Fibroblast of pulmonary artery (primary cell): Measurements from ENCODE around the gene SPARCL1.

Experiments
- DNase-seq: peaks from one replicate; pipeline ENCODE4 v3.0.0-alpha.2; 2010; ENCODE audit warnings: low read depth
- H3K4me3 ChIP-seq: replicated peaks from 2 replicates; pipeline ENCODE4 v1.5.1; 2011; ENCODE audit warnings: low read depth, mild to moderate bottlenecking, control low read depth, low read length, moderate library complexity
- CTCF ChIP-seq: IDR thresholded peaks from 2 replicates; pipeline ENCODE4 v1.5.1; 2011; ENCODE audit warnings: mild to moderate bottlenecking, control low read depth, low read length, inconsistent platforms; ENCODE audit errors: missing control alignments

SPARCL1 gene

GRCh38 chr4:87566276-87566675 lies 37.1 kb upstream of the SPARCL1 start:
- H3K4me3 ChIP-seq, result no peak overlapping the region
- no peak for TF ChIP-seq CTCF
- DNase-seq, result no peak

GRCh38 chr4:87565746-87566145 lies 36.6 kb upstream of the SPARCL1 start:
- H3K4me3 ChIP-seq, result no peak overlapping the region
- no peak for TF ChIP-seq CTCF
- no peak for DNase-seq

GRCh38 chr4:87560802-87561201 lies 31.6 kb upstream of the SPARCL1 start:
- no peak overlapping the region for H3K4me3 ChIP-seq
- TF ChIP-seq CTCF, result no peak
- no peak for DNase-seq

GRCh38 chr4:87559090-87559837 lies 30.1 kb upstream of the SPARCL1 start:
- H3K4me3 ChIP-seq, result no peak overlapping the region
- TF ChIP-seq CTCF, result no peak
- DNase-seq, result no peak

- TF ChIP-seq CTCF, result no peak
- DNase-seq, result no peak
- H3K4me3 ChIP-seq, result no peak overlapping the region
Measured at GRCh38 chr4:87557348-87557747, 28.2 kb upstream of the SPARCL1 start.

GRCh38 chr4:87555773-87556619 lies 26.8 kb upstream of the SPARCL1 start:
- peak; percentile 86 for DNase-seq
- TF ChIP-seq CTCF, result no peak
- no peak overlapping the region for H3K4me3 ChIP-seq
